Naive B cell (primary cell): ENCODE data around the gene BCL11A. TPM values are rescaled to one million over a fixed set of nuclear protein-coding genes. Genes with fewer than 3 reads are reported as not detected.

Experiments
- ATAC-seq, 2 donors: fragments of 150-1000 bp; cut with Tn5 transposase; 2 replicates each; pipeline ENCODE4 v1.10.0; 2021; ENCODE audit warnings: low read depth in 2 of 2, mild to moderate bottlenecking in 2 of 2, moderate library complexity in 2 of 2
- DNase-seq: peaks from one replicate; pipeline ENCODE4 v3.0.0; 2022
- H3K27ac Mint-ChIP-seq, 6 donors: one replicate each; pipeline ENCODE4 v1.8.0; 2020 to 2022; ENCODE audit warnings: mild to moderate bottlenecking in 6 of 6, mixed read lengths in 6 of 6, moderate library complexity in 5 of 6, inconsistent platforms in 2 of 6
- H3K27me3 Mint-ChIP-seq, 3 donors: one replicate each; pipeline ENCODE4 v1.8.0; 2021 to 2022; ENCODE audit warnings: mixed read lengths in 3 of 3, mild to moderate bottlenecking in 1 of 3
- H3K36me3 Mint-ChIP-seq, 2 donors: one replicate each; pipeline ENCODE4 v1.8.0; 2020 to 2022; ENCODE audit warnings: mixed read lengths in 2 of 2, inconsistent platforms in 1 of 2, mild to moderate bottlenecking in 1 of 2
- H3K4me1 Mint-ChIP-seq, 3 donors: one replicate each; pipeline ENCODE4 v1.8.0; 2020 to 2022; ENCODE audit warnings: mixed read lengths in 3 of 3, inconsistent platforms in 1 of 3, mild to moderate bottlenecking in 1 of 3, moderate library complexity in 1 of 3
- H3K4me3 Mint-ChIP-seq, 8 donors: one replicate each; pipeline ENCODE4 v1.8.0; 2020 to 2022; ENCODE audit warnings: mild to moderate bottlenecking in 8 of 8, mixed read lengths in 8 of 8, moderate library complexity in 8 of 8, inconsistent platforms in 2 of 8
- H3K9me3 Mint-ChIP-seq, 7 donors: one replicate each; pipeline ENCODE4 v1.8.0; 2020 to 2022; ENCODE audit warnings: mixed read lengths in 7 of 7, mild to moderate bottlenecking in 5 of 7, inconsistent platforms in 2 of 7, moderate library complexity in 1 of 7
- polyA plus RNA-seq, 6 donors: library from polyadenylated mRNA; unstranded; fragments of 300-500 nt; fragmentation: Illumina TruSeq; gene quantifications; one replicate each; pipeline ENCODE4 v1.2.3, GENCODE V29; 2021; ENCODE audit warnings: low read depth in 6 of 6

BCL11A gene
- polyA plus RNA-seq, 6 donors from 2014 or later = 152 to 246 (median 192) TPM

- no peak for ATAC-seq
- H3K27ac Mint-ChIP-seq = peak overlapping the region; percentile 98 to 99 (median 99)
- no peaks in the 10 kb centered on the region for H3K9me3 Mint-ChIP-seq
- H3K36me3 Mint-ChIP-seq = peaks cover 0 to 15% of the 10 kb centered on the region in 2 donors
- DNase-seq = no peak
- peaks cover 17 to 23% (median 18%) of the 10 kb centered on the region in 3 donors for H3K4me1 Mint-ChIP-seq
- peak overlapping the region; percentile 92 to 100 (median 97) for H3K4me3 Mint-ChIP-seq
- H3K27me3 Mint-ChIP-seq = no peaks in the 10 kb centered on the region
Observed at GRCh38 chr2:60556175-60556574, 2.7 kb upstream of the BCL11A start.

- H3K27me3 Mint-ChIP-seq = no peaks in the 10 kb centered on the region
- peaks cover 0 to 15% of the 10 kb centered on the region in 2 donors for H3K36me3 Mint-ChIP-seq
- H3K4me3 Mint-ChIP-seq = peak overlapping the region; percentile 92 to 100 (median 97)
- H3K27ac Mint-ChIP-seq = peak overlapping the region; percentile 98 to 99 (median 99)
- ATAC-seq (peak; percentile 21 to 32), DNase-seq (no peak)
- no peaks in the 10 kb centered on the region for H3K9me3 Mint-ChIP-seq
- H3K4me1 Mint-ChIP-seq = peaks cover 15 to 19% (median 16%) of the 10 kb centered on the region in 3 donors
Observed at GRCh38 chr2:60555783-60556139, 2.3 kb upstream of the BCL11A start.

GRCh38 chr2:60555066-60555782 lies 1.8 kb upstream of the BCL11A start:
- peak; percentile 86 for DNase-seq
- no peaks in the 10 kb centered on the region for H3K9me3 Mint-ChIP-seq
- H3K27ac Mint-ChIP-seq = peak overlapping the region; percentile 98 to 99 (median 99)
- peak overlapping the region; percentile 92 to 100 (median 97) for H3K4me3 Mint-ChIP-seq
- peaks cover 0 to 15% of the 10 kb centered on the region in 2 donors for H3K36me3 Mint-ChIP-seq
- peak; percentile 48 to 52 for ATAC-seq
- peaks cover 12 to 17% (median 12%) of the 10 kb centered on the region in 3 donors for H3K4me1 Mint-ChIP-seq
- H3K27me3 Mint-ChIP-seq = no peaks in the 10 kb centered on the region

- H3K27ac Mint-ChIP-seq = peak overlapping the region; percentile 98 to 99 (median 99)
- ATAC-seq = no peak
- H3K36me3 Mint-ChIP-seq = peaks cover 0 to 15% of the 10 kb centered on the region in 2 donors
- peak overlapping the region; percentile 92 to 100 (median 97) for H3K4me3 Mint-ChIP-seq
- no peaks in the 10 kb centered on the region for H3K9me3 Mint-ChIP-seq
- peaks cover 12 to 15% (median 12%) of the 10 kb centered on the region in 3 donors for H3K4me1 Mint-ChIP-seq
- no peak for DNase-seq
- no peaks in the 10 kb centered on the region for H3K27me3 Mint-ChIP-seq
Observed at GRCh38 chr2:60554646-60555065, 1.2 kb upstream of the BCL11A start.

GRCh38 chr2:60554074-60554645 lies 706 bp upstream of the BCL11A start:
- H3K9me3 Mint-ChIP-seq = no peaks in the 10 kb centered on the region
- H3K36me3 Mint-ChIP-seq = peaks cover 0 to 15% of the 10 kb centered on the region in 2 donors
- H3K27ac Mint-ChIP-seq = peak overlapping the region; percentile 89 to 99 (median 96)
- peaks cover 13 to 16% (median 14%) of the 10 kb centered on the region in 3 donors for H3K4me1 Mint-ChIP-seq
- peak overlapping the region; percentile 92 to 100 (median 97) for H3K4me3 Mint-ChIP-seq
- peak; percentile 8 to 15 for ATAC-seq
- H3K27me3 Mint-ChIP-seq = no peaks in the 10 kb centered on the region
- DNase-seq = peak; percentile 73

- H3K9me3 Mint-ChIP-seq = no peaks in the 10 kb centered on the region
- no peaks in the 10 kb centered on the region for H3K27me3 Mint-ChIP-seq
- H3K27ac Mint-ChIP-seq = peak overlapping the region; percentile 99 to 100 (median 99)
- DNase-seq = no peak
- peaks cover 19 to 26% (median 19%) of the 10 kb centered on the region in 3 donors for H3K4me1 Mint-ChIP-seq
- H3K36me3 Mint-ChIP-seq = peaks cover 0 to 15% of the 10 kb centered on the region in 2 donors
- no peak for ATAC-seq
- peak overlapping the region; percentile 92 to 100 (median 97) for H3K4me3 Mint-ChIP-seq
Observed at GRCh38 chr2:60552851-60553494, 481 bp downstream of the BCL11A start.

- Mint-ChIP-seq H3K4me1 (peaks cover 20 to 30% (median 26%) of the 10 kb centered on the region in 3 donors), H3K9me3 (no peaks in the 10 kb centered on the region), H3K27me3 (no peaks in the 10 kb centered on the region), H3K4me3 (peak overlapping the region; percentile 92 to 100 (median 98)), H3K36me3 (peaks cover 3 to 15% of the 10 kb centered on the region in 2 donors), H3K27ac (peak overlapping the region; percentile 88 to 99 (median 96))
- ATAC-seq (no peak), DNase-seq (peak; percentile 49)
Observed at GRCh38 chr2:60552078-60552850, 1.2 kb downstream of the BCL11A start.

GRCh38 chr2:60551240-60552077 lies 2.0 kb downstream of the BCL11A start:
- Mint-ChIP-seq H3K4me3 (peak overlapping the region; percentile 92 to 100 (median 98)), H3K36me3 (peaks cover 9 to 15% of the 10 kb centered on the region in 2 donors), H3K4me1 (peaks cover 28 to 35% (median 34%) of the 10 kb centered on the region in 3 donors), H3K27ac (peak overlapping the region; percentile 95 to 99 (median 98)), H3K9me3 (no peaks in the 10 kb centered on the region), H3K27me3 (no peaks in the 10 kb centered on the region)
- ATAC-seq = no peak
- peak; percentile 49 for DNase-seq

GRCh38 chr2:60550984-60551239 lies 2.5 kb downstream of the BCL11A start:
- peak overlapping the region; percentile 92 to 99 (median 98) for H3K4me3 Mint-ChIP-seq
- DNase-seq = no peak
- no peak for ATAC-seq
- no peaks in the 10 kb centered on the region for H3K9me3 Mint-ChIP-seq
- no peaks in the 10 kb centered on the region for H3K27me3 Mint-ChIP-seq
- H3K4me1 Mint-ChIP-seq = peaks cover 32 to 40% (median 36%) of the 10 kb centered on the region in 3 donors
- peaks cover 13 to 15% of the 10 kb centered on the region in 2 donors for H3K36me3 Mint-ChIP-seq
- peak overlapping the region; percentile 76 to 99 (median 98) for H3K27ac Mint-ChIP-seq

GRCh38 chr2:60550178-60550983 lies 3.1 kb downstream of the BCL11A start:
- H3K4me1 Mint-ChIP-seq = peaks cover 36 to 46% (median 37%) of the 10 kb centered on the region in 3 donors
- H3K27me3 Mint-ChIP-seq = no peaks in the 10 kb centered on the region
- H3K27ac Mint-ChIP-seq = peak overlapping the region; percentile 97 to 99 (median 98)
- peak overlapping the region; percentile 92 to 99 (median 98) for H3K4me3 Mint-ChIP-seq
- no peaks in the 10 kb centered on the region for H3K9me3 Mint-ChIP-seq
- H3K36me3 Mint-ChIP-seq = peaks cover 15 to 19% of the 10 kb centered on the region in 2 donors
- peak; percentile 82 for DNase-seq
- peak; percentile 57 to 62 for ATAC-seq

- no peak for ATAC-seq
- H3K27me3 Mint-ChIP-seq = no peaks in the 10 kb centered on the region
- DNase-seq = no peak
Observed at GRCh38 chr2:60549928-60550177, 3.6 kb downstream of the BCL11A start.

More at GRCh38 chr2:60549928-60550177, 3.6 kb downstream of the BCL11A start:
- Mint-ChIP-seq H3K27ac (peak overlapping the region; percentile 97 to 99 (median 98)), H3K9me3 (no peaks in the 10 kb centered on the region), H3K4me1 (peaks cover 41 to 51% (median 42%) of the 10 kb centered on the region in 3 donors), H3K36me3 (peaks cover 16 to 24% of the 10 kb centered on the region in 2 donors), H3K4me3 (peak overlapping the region; percentile 92 to 99 (median 98))
